Pericardium fibroblast (primary cell): Measurements from ENCODE around the gene ELOVL2. TPM values are rescaled to one million over a fixed set of nuclear protein-coding genes. Genes with fewer than 3 reads are reported as not detected.

ENCODE experiments used
- total RNA-seq: library from RNA; depleted of rRNA; stranded (reverse); fragments of >200 nt; gene quantifications from 2 replicates; pipeline ENCODE4 v1.2.3, GENCODE V29; 2015

Gene ELOVL2
- 0.09 and 3.5 TPM in 2 replicates for total RNA-seq

GRCh38 chr6:11043961-11044711 is at the start of gene ELOVL2:
Gene ELOVL2 (minus strand): TSS chr6:11044305. CDS start chr6:11044230, 75 bp downstream.

Other genes with a start within 250 kb of the ELOVL2 start
- gene MAK, start 205.8 kb downstream of the ELOVL2 start, total RNA-seq, result not detected in 2 replicates
- not detected in 2 replicates for gene GCM2, start 162.3 kb downstream of the ELOVL2 start, total RNA-seq
- gene SYCP2L, start 157.3 kb downstream of the ELOVL2 start, total RNA-seq, result not detected in 2 replicates
- gene SMIM13, start 49.5 kb upstream of the ELOVL2 start, total RNA-seq, result 8.5 and 10.0 TPM in 2 replicates
- gene ERVFRD-1, start 67.4 kb upstream of the ELOVL2 start, total RNA-seq, result not detected in 2 replicates
- 7.7 and 30.6 TPM in 2 replicates for gene NEDD9, start 188.4 kb upstream of the ELOVL2 start, total RNA-seq